Fibroblast of the aortic adventitia (primary cell): ENCODE results near the gene DSCAML1. TPM values are rescaled to one million over a fixed set of nuclear protein-coding genes. Genes with fewer than 3 reads are reported as not detected.
"Not testable (repeated sequence)": the region's sequence is repeated elsewhere in the genome, so short reads cannot be mapped to it uniquely, and the experiment has no call there.

Experiments used
- DNase-seq: peaks from one replicate; pipeline ENCODE4 v3.0.0-alpha.2; 2010; ENCODE audit warnings: low read depth
- H3K4me3 ChIP-seq: 2 replicates; pipeline ENCODE4 v1.5.1; 2011; ENCODE audit warnings: low read depth, mild to moderate bottlenecking, control low read depth, low read length, moderate library complexity
- total RNA-seq: library from RNA; depleted of rRNA; stranded (reverse); fragments of >200 nt; gene quantifications from 2 replicates; pipeline ENCODE4 v1.2.3, GENCODE V29; 2012; ENCODE audit warnings: low replicate concordance
- TF ChIP-seq, protein P1 (sequence below): IDR thresholded peaks from 2 replicates; pipeline ENCODE4 v1.5.1; 2011; ENCODE audit warnings: mild to moderate bottlenecking, low read length, control low read depth, inconsistent platforms; ENCODE audit not compliant: insufficient read depth

Gene DSCAML1
- total RNA-seq, 1 donor, result not detected

DNA sequence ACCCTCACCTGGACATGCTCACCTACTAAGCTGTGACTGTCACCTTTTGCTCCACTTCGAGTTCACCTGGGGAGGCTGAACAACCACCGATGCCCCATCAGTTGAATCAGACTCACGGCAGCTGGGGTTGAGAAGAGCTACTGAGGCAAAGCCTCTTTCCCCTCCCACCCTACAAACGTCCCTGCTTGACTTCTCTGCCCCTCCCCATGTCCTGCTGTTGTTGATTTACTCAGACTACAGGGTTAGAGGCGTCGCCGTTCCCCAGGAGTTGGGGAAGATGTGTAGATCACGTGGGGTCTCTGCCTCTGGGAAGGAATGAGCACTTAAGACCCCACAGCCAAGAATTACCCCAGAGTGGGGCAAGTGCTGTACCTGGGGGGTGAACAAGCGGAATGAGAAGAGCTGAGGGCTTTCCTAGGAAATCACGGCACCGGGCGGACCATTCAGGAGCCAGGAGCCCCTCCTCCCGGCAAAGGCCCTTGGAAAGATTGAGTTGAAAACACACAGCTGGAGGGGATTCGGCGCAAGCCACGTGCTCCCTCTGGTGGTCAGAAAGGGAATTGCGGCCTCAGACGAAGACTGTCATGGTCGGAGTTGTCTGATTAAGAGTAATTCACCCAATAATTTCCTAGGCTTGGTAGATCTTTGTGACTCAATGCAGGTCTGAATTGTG lies 20.5 kb upstream of the DSCAML1 start:
- H3K4me3 ChIP-seq, result no peak overlapping the region

DNA sequence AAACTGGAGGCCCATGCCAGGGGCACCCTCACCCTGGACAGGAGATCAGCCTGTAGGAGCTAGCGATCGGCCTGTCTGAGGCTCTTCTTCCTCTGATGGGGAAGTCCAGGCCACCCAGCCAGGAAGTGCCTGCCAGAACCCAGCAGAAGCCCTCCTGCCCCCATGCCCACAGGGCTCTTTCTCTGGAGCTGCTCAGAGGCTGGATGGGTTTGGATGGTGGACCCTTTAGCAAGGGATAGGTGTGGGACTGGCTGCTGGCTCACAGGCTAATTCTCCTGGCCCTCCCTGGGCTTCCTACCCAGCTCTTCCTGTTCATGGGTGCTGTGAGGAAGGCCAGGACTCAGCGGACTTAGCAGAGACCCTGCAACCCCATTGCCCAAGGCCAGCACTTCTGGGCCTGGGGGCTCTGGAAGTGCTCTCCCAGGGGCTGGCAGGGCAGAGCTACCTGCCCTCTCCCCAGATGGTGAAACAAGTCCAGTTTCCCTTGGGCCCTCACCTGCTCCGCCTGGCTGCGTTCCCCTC lies 19.9 kb upstream of the DSCAML1 start:
- no peak overlapping the region for H3K4me3 ChIP-seq
- TF ChIP-seq, protein P1, sequence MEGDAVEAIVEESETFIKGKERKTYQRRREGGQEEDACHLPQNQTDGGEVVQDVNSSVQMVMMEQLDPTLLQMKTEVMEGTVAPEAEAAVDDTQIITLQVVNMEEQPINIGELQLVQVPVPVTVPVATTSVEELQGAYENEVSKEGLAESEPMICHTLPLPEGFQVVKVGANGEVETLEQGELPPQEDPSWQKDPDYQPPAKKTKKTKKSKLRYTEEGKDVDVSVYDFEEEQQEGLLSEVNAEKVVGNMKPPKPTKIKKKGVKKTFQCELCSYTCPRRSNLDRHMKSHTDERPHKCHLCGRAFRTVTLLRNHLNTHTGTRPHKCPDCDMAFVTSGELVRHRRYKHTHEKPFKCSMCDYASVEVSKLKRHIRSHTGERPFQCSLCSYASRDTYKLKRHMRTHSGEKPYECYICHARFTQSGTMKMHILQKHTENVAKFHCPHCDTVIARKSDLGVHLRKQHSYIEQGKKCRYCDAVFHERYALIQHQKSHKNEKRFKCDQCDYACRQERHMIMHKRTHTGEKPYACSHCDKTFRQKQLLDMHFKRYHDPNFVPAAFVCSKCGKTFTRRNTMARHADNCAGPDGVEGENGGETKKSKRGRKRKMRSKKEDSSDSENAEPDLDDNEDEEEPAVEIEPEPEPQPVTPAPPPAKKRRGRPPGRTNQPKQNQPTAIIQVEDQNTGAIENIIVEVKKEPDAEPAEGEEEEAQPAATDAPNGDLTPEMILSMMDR, result no peak
- DNase-seq, result no peak

More for the DNA sequence above, 20.5 kb upstream of the DSCAML1 start:
- TF ChIP-seq, protein P1, result peak; percentile 99
- DNase-seq, result peak; percentile 78

DNA sequence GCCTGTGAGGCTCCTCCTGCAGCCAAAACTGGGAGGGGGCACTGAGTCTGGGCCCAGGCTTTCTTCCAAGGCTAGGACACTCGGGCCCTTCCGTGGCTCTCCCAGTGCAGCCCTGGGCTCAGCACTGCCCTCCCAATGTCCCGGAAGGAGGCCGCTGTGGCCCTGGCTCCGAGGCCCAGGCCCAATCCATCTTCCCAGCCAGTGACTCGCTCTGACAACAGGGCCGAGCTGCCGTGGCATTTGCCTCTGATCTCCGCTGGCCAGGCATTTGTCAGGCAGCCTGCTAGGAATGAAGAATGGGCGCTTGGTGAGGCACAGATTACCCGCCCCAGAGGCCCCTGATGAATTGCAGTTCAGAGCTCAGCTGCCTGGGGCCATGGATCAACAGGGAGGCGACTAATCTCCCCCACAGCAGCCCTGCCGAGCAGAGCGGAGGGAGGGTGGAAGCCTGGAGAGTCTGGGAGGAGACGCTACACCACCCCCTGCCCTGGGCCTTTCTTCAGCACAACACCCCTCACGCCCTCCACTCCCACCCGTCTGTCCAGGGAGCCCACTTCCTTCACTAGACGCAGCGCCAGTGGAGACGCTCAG lies 19.2 kb upstream of the DSCAML1 start:
- H3K4me3 ChIP-seq, result no peak overlapping the region
- TF ChIP-seq, protein P1, result no peak
- DNase-seq, result peak; percentile 52

DNA sequence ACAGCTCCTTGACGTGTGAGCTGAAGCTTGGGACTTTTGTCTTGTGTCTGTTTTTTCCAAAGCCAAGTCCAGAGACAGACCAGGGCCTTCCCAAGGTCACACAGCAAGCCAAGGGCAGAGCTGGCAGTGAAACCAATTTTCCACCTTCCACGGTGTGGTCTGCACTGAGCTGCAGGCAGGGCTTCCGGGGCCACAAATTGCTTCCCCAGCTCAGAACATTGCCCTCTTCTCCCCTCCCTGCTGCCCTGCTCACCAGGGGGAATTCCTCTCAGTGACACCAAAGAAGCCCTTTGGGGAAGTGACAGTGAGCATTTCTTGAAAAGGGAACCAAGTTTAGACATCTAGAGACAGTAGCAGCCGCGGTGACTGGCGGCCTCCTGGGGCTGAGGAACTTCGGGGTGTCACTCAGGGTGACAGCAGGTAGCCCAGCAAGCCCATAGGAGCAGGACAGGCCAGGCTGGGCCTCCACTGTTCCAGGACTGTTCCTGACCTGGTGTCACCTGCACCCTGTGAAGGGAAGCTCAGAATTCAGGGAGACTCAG lies 18.3 kb upstream of the DSCAML1 start:
- H3K4me3 ChIP-seq, result no peak overlapping the region
- TF ChIP-seq, protein P1, result no peak
- no peak for DNase-seq

DNA sequence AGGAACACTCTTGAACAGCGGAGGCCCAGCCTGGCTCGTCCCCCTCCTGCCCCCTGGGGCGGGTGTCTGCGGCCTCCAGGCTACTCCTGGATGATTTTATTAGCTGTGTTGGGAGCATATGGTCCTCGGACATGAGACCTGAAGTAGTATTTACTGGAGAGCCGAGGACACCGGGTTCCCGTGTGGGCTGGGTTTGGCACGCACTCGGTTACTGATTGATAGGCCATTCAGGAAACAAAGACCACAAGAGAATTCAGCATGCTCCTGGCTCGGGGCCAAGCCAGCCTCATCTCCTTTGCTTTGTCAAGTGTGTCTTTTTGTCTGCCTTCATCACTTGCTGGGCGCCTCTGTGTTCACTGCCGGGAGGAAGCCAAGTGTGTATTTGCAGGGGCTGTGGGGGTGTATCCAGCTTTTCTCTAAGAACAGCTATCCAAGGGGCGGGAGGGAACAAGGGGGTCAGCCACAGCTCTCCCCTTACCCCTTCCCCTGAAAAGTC lies 17.8 kb upstream of the DSCAML1 start:
- H3K4me3 ChIP-seq, result no peak overlapping the region
- TF ChIP-seq, protein P1, result no peak
- no peak for DNase-seq

DNA sequence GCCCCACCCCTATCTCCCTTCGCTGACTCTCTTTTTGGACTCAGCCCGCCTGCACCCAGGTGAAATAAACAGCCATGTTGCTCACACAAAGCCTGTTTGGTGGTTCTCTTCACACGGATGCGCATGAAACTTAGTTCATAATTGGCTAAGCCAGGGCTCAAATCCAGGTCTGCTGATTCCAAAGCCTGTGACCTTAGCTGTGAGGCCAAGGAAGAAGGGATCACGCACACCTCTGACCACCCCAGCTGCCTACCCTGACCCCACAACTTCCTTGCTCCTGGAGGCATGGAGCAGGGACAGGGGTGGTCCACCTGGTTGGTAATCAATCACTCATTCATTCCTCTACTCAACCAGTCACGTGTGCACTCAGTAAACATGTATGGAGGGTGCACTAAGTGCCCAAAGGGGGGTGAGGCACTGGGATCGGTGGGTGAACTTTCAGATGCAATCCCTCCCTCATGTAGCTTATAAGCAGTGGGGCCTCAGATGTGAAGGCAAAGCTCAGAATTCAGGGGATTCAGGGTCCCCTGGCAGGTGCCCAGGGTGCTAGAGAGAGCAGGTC lies 17.3 kb upstream of the DSCAML1 start:
- TF ChIP-seq, protein P1, result no peak
- no peak for DNase-seq
- no peak overlapping the region for H3K4me3 ChIP-seq

DNA sequence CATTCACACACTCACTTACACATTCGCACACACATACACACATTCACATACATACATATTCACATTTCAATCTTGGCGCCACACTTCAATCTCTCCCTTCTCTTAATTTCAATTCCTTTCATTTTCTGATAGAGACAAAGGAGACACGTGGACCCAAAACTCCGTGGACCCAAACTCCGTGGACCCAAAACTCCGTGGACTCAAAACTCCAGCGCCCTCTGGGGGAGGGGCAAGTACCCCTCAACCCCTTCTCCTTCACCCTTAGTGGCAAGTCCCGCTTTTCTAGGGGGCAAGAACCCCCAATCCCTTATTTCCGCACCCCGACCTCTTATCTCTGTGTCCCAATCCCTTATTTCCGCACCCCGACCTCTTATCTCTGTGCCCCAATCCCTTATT lies 13.0 kb upstream of the DSCAML1 start:
- H3K4me3 ChIP-seq, DNase-seq: not testable (repeated sequence)
